ENCODE measurements around the gene MORC2. TPM values are rescaled to one million over a fixed set of nuclear protein-coding genes. Genes with fewer than 3 reads are reported as not detected.

MORC2 gene
- total RNA-seq, 2 donors from 2014 or later, result 34.9 to 36.3 TPM

GRCh38 chr22:30934053-30934452 lies 34.5 kb downstream of the MORC2 start:
- Histone ChIP-seq H3K27me3 (ENCODE audit: control insufficient read depth, insufficient read depth, low read length, poor library complexity, severe bottlenecking) (no peaks in the 10 kb centered on the region), H3K36me3 (ENCODE audit: control insufficient read depth, insufficient read depth, low read length) (peaks cover 94% of the 10 kb centered on the region), H3K9me3 (ENCODE audit: control insufficient read depth, low read length) (no peaks in the 10 kb centered on the region), H3K4me3 (ENCODE audit: low read length) (no peak overlapping the region), H3K4me1 (ENCODE audit: control insufficient read depth, insufficient read depth, low read length) (no peaks in the 10 kb centered on the region), H3K27ac (ENCODE audit: low read depth, low read length) (no peak overlapping the region), H3K9ac (ENCODE audit: extremely low read depth, low read length, poor library complexity, severe bottlenecking) (no peak overlapping the region)
- H3K9me3 Mint-ChIP-seq, result no peaks in the 10 kb centered on the region
- H3K4me1 Mint-ChIP-seq, result no peaks in the 10 kb centered on the region
- peaks cover 80% of the 10 kb centered on the region for H3K36me3 Mint-ChIP-seq (ENCODE audit: low read depth)
- H3K4me3 Mint-ChIP-seq, result no peak overlapping the region
- no peak overlapping the region for H3K27ac Mint-ChIP-seq
- no peaks in the 10 kb centered on the region for H3K27me3 Mint-ChIP-seq (ENCODE audit: insufficient read depth)
- no peak for DNase-seq
- WGBS, 2 experiments (ENCODE audit: insufficient coverage in 1 of 2, insufficient read length in 1 of 2), result 89 to 96% methylated on average over 3 to 8 of the region's 8 CpGs
- TF ChIP-seq CTCF (conservative IDR thresholded peaks at IDR 0.05), result no peak

GRCh38 chr22:30933457-30933856 lies 35.1 kb downstream of the MORC2 start:
- Mint-ChIP-seq H3K4me1 (no peaks in the 10 kb centered on the region), H3K27me3 (ENCODE audit: insufficient read depth) (no peaks in the 10 kb centered on the region), H3K36me3 (ENCODE audit: low read depth) (peaks cover 81% of the 10 kb centered on the region), H3K4me3 (no peak overlapping the region), H3K9me3 (no peaks in the 10 kb centered on the region), H3K27ac (no peak overlapping the region)
- Histone ChIP-seq H3K27ac (ENCODE audit: low read depth, low read length) (no peak overlapping the region), H3K27me3 (ENCODE audit: control insufficient read depth, insufficient read depth, low read length, poor library complexity, severe bottlenecking) (no peaks in the 10 kb centered on the region), H3K36me3 (ENCODE audit: control insufficient read depth, insufficient read depth, low read length) (peaks cover 94% of the 10 kb centered on the region), H3K4me3 (ENCODE audit: low read length) (no peak overlapping the region), H3K9ac (ENCODE audit: extremely low read depth, low read length, poor library complexity, severe bottlenecking) (no peak overlapping the region), H3K9me3 (ENCODE audit: control insufficient read depth, low read length) (no peaks in the 10 kb centered on the region), H3K4me1 (ENCODE audit: control insufficient read depth, insufficient read depth, low read length) (no peaks in the 10 kb centered on the region)
- WGBS, 2 experiments (ENCODE audit: insufficient coverage in 1 of 2, insufficient read length in 1 of 2), result 95 to 100% methylated on average over 3 to 7 of the region's 7 CpGs
- DNase-seq, result no peak
- TF ChIP-seq CTCF (conservative IDR thresholded peaks at IDR 0.05), result no peak

GRCh38 chr22:30932661-30933060 lies 35.9 kb downstream of the MORC2 start:
- H3K36me3 ChIP-seq (ENCODE audit: control insufficient read depth, insufficient read depth, low read length), result peaks cover 94% of the 10 kb centered on the region
- H3K27ac Mint-ChIP-seq, result no peak overlapping the region
- no peak overlapping the region for H3K4me3 Mint-ChIP-seq
- H3K4me1 ChIP-seq (ENCODE audit: control insufficient read depth, insufficient read depth, low read length), result no peaks in the 10 kb centered on the region
- WGBS, 2 experiments (ENCODE audit: insufficient coverage in 1 of 2, insufficient read length in 1 of 2), result 95 to 98% methylated on average over 11 to 16 of the region's 16 CpGs
- peaks cover 82% of the 10 kb centered on the region for H3K36me3 Mint-ChIP-seq (ENCODE audit: low read depth)
- no peak overlapping the region for H3K4me3 ChIP-seq (ENCODE audit: low read length)
- H3K4me1 Mint-ChIP-seq, result no peaks in the 10 kb centered on the region
- H3K9ac ChIP-seq (ENCODE audit: extremely low read depth, low read length, poor library complexity, severe bottlenecking), result no peak overlapping the region
- H3K9me3 ChIP-seq (ENCODE audit: control insufficient read depth, low read length), result no peaks in the 10 kb centered on the region
- no peaks in the 10 kb centered on the region for H3K27me3 Mint-ChIP-seq (ENCODE audit: insufficient read depth)
- H3K27ac ChIP-seq (ENCODE audit: low read depth, low read length), result no peak overlapping the region
- DNase-seq, result no peak
- H3K9me3 Mint-ChIP-seq, result no peaks in the 10 kb centered on the region
- no peak for TF ChIP-seq CTCF (conservative IDR thresholded peaks at IDR 0.05)
- H3K27me3 ChIP-seq (ENCODE audit: control insufficient read depth, insufficient read depth, low read length, poor library complexity, severe bottlenecking), result no peaks in the 10 kb centered on the region

Measured in endodermal cell (in vitro differentiated cells).